GM18868 (cell line): ENCODE data around the gene PRR14L.
A peak's percentile ranks its signal among the peaks of the same experiment; 100 is the strongest.

ENCODE experiments used
- ATAC-seq: cut with Tn5 transposase; IDR thresholded peaks from one replicate; pipeline ENCODE4 v1.9.1; 2021; ENCODE audit warnings: mild to moderate bottlenecking, moderate library complexity; ENCODE audit not compliant: unreplicated experiment

The PRR14L gene

DNA sequence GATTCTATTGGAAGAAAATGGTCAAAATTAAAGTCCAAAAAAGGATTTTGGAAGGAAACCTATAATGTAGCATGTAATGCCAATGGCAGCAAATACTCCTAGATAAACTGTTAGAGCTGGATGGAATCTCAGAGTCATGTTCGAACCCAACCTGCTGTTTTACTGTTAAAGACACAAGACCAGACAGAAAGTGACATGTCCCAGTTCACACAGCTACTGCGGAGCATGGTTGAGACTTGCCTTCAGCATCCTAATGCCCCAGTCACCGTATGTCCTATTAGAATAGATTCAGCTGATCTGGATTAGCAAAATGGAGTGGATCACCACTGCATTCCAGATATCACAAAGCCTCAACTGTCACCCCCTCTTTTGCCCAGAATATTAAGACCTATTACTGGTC lies 102.9 kb downstream of the PRR14L start:
- no peak for ATAC-seq

DNA sequence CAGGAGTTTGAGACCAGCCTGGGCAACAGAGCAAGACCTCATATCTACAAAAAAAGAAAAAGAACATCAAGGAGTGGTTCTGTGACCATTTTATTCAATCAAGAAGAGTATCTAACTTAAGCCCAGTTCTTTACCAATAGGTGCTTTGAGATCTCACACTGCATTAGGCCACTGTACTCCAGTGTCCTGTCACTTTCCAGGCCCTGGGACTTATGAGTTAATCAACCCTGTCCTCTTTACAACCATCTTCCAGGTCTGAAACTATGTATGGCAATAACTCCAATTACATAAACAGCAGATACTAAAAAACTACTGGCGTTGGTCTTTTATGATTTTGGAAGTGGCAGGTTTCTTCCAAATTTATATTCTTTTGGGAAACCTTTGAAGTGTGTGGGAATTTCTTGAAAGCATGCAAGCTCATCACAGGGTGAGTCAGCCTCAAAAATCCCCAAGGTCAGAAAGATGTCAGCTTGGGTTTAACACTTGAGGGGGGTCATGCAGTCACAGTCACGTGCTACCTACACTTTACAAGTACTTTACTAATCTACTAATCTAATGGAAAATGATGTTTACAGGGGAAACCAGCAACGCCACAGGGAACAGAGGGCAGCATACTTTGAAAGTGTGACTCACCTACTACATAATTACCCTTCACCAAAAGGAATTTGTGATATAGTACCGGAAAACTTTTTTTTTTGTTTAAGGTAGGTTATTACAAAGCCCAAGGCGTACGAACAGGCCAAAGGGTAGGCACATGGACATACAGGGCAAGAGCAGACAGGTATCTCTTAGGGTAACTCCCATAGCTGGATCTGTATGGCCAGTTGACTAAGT lies 103.5 kb downstream of the PRR14L start:
- no peak for ATAC-seq

DNA sequence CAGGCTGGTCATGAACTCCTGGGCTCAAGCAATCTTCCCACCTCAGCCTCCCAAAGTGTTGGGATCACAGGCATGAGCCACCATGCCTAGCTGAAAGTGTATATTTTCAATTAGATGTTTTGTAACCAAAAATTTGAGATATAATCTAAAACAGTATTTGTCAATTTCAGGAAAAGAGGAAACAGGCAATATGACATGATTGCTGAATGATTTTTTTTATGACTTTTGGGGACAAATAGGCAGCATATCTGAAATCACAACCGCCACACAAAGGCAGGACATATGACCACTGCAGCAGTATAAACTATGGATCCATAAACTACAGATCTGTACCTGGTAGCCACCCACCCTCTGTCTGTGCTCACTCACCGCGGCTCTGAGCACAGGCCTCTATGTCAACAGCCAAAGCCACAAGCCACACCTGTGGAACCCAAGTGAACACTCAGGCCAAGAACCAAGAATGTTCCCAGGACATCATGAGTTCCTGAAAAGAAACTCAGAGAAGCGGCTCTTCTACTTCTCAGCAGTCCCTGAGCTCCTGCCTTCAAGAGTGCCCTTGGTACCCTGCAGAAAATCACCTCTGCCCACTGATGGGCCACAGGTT lies 110.4 kb downstream of the PRR14L start:
- ATAC-seq, result no peak

DNA sequence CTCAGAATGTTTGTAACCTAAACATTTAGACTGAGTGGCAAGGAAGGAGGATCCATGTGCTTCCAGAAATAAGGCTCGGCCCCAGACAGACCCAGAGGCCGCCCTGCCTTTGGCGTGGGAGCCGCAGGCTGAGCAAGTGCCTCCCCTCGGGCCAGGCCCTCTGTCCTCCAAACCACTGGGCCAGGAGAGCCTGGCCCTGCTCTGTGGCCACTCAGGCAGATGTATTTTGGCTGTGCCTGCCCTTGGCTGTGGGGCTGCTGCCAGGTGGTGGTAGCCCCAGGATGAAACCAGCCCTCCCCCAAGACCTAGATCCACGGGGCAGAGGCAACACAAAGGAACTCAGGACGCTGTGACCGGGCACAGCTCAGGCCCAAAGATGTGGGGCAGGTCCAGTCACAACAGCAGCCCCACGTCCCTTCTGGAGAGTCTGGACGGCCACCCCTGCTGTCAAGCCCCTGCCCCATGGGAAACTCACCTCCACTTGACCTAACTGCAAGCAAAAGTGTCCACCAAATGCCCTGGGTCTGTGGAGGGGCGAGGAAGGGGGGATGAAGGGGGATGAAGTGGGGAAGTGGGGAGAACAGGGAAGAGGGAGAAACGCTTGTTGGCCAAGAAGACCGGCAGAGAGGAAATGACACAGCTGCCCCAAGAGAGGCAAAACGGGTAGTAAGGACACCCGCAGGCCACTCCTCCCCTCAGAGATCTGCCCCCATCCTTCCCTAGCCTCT lies 111.9 kb downstream of the PRR14L start:
- ATAC-seq, result peak; percentile 35

DNA sequence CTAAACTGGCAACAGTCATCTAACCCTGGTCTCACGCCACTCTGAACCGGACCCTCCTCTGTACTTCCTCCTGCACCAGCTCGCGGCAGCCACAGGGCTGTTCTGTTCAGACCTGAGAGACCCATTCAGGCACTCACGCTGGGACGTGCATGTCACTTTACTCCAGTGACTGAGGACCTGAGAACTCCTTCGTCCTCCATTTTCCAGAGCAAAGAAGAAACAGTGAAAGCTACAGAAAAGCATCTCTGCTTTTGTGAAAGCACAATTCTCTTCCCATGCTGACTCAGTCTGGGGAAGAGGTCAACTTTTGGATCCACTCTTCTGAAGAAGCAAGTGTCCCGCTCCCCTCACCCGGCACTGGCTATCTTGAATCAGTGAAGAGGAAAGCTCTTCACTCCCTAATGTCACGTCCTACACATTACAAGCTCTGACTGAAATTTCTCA lies 112.5 kb downstream of the PRR14L start:
- ATAC-seq, result peak; percentile 61

DNA sequence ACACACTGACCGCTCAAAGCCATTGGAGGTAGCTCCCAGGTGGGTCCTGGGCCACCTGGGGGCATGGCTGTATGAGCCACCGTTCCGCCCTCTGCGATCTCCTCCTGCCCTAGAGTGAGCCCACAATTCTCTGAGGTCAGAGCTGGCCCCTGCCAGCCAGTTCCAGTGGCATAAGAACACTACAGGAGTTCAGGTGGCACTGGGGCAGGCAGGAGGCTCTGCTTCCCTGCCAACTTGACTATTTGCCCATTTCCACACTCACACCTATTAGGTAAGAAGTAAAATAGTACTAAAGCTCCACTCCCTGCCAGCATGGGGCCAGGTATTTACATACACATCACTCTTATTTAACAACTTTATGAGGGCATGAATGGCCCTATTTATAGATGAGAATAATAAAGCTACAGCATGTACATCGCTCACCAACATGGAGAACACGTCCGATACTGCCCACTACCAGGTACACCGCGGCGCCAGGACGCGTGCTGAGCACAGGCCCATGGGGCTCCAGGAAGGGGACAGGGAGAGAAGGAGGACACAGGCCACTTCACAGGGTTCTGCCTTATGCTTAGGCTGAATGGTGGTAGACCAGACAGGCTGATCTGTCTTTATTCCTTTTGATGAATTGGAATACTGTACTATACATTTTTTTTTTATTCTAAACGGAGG lies 114.2 kb downstream of the PRR14L start:
- ATAC-seq, result no peak

DNA sequence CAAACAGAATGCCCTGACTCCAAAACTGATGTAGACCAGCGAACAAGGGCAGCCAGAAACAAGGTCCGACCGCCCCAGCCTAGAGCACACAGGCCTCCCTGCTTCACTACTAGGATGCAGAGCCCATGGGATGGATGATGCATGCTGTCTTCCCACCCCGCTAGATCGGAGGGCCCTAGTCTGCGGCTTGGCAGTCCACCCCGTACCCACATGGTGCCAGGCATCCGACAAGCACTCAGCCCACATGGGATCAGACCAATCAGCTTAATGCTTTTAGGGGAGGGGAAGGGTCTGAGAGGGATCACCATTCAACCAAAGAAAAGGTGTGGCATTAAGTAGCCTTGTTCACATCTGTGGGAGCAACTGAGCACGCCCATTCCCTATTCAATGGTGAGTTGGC lies 118.5 kb downstream of the PRR14L start:
- no peak for ATAC-seq
